HCT116 (cell line): ENCODE results near the gene TMEM198. TPM values are rescaled to one million over a fixed set of nuclear protein-coding genes. Genes with fewer than 3 reads are reported as not detected.

Experiments
- ATAC-seq: fragments of 200-7000 bp; cut with Tn5 transposase; 2 replicates; pipeline ENCODE4 v1.9.1; 2020; ENCODE audit warnings: mild to moderate bottlenecking, moderate library complexity
- BruUV-seq: library from RNA; stranded (reverse); fragments of 400-500 nt; replicated peaks from 2 replicates; lab custom pipeline; 2021; lab: Mats Ljungman, UMichigan
- CTCF ChIA-PET: fragments of 300-600 bp; sonication (Branson Sonifier 250); formaldehyde crosslinking; loops from one replicate; lab custom pipeline; 2021; ENCODE audit warnings: antibody characterized with exemption; lab: Charles Lee
- POLR2A ChIA-PET: fragments of 300-600, 350-600 bp; sonication (Branson Sonifier 250); formaldehyde crosslinking; loops from one replicate; lab custom pipeline; 2021; ENCODE audit warnings: antibody characterized with exemption; lab: Charles Lee
- RAD21 ChIA-PET, 2 experiments: fragments of 300-600 bp; sonication (Branson Sonifier 250); formaldehyde crosslinking; loops; one replicate each; lab custom pipeline; 2023; ENCODE audit warnings: low total read pairs in 2 of 2; ENCODE audit not compliant: uncharacterized antibody in 2 of 2, unreplicated experiment in 2 of 2, low non-redundant PET in 1 of 2; lab: Charles Lee
- DNase-seq: peaks from one replicate; pipeline ENCODE4 v3.0.0-alpha.2; 2010; ENCODE audit warnings: low read depth, low spot score
- H2AFZ ChIP-seq: fragments of 200-600 bp; shearing (Covaris generic), sonication (generic); 2 replicates; pipeline ENCODE4 v1.6.1; 2017; ENCODE audit warnings: low read depth, mixed run types, mixed read lengths, antibody characterized with exemption, low read length; ENCODE audit not compliant: poor library complexity, severe bottlenecking
- H3K27ac ChIP-seq: 2 replicates; pipeline ENCODE4 v1.5.1; 2012; ENCODE audit warnings: low read depth, low read length
- H3K27me3 ChIP-seq: fragments of 200-600 bp; sonication (generic); 2 replicates; pipeline ENCODE4 v1.6.1; 2016; ENCODE audit warnings: mixed run types, low read length, mixed read lengths; ENCODE audit not compliant: insufficient read depth
- H3K36me3 ChIP-seq, 2 experiments: fragments of 200-500 bp in 1 of 2; fragments of 200-600 bp in 1 of 2; sonication (Bioruptor generic) in 1 of 2; sonication (generic) in 1 of 2; 2 replicates each; pipeline versions ENCODE4 v1.5.1 to v1.6.1; 2014 to 2016; ENCODE audit warnings: low read length in 2 of 2, inconsistent platforms in 1 of 2, mixed read lengths in 1 of 2, mixed run types in 1 of 2; ENCODE audit not compliant: insufficient read depth in 2 of 2, control insufficient read depth in 1 of 2
- H3K4me1 ChIP-seq, 2 experiments: fragments of 200-600 bp in 1 of 2; sonication (generic) in 1 of 2; 2 replicates each; pipeline versions ENCODE4 v1.5.1 to v1.6.1; 2012 to 2017; ENCODE audit warnings: low read length in 2 of 2, inconsistent platforms in 1 of 2, mild to moderate bottlenecking in 1 of 2, mixed read lengths in 1 of 2, mixed run types in 1 of 2, moderate library complexity in 1 of 2; ENCODE audit not compliant: insufficient read depth in 2 of 2, control insufficient read depth in 1 of 2
- H3K4me2 ChIP-seq: fragments of 200-600 bp; sonication (generic); 2 replicates; pipeline ENCODE4 v1.6.1; 2017; ENCODE audit warnings: mixed run types, low read length, mixed read lengths
- H3K4me3 ChIP-seq, 2 experiments: fragments of 200-600 bp in 1 of 2; sonication (generic) in 1 of 2; replicated peaks in 1 of 2; 2 replicates each; pipeline ENCODE4 v1.5.1; 2011 to 2016; ENCODE audit warnings: low read length in 2 of 2, control low read depth in 1 of 2, low read depth in 1 of 2, mild to moderate bottlenecking in 1 of 2, mixed read lengths in 1 of 2, mixed run types in 1 of 2
- H3K79me2 ChIP-seq: fragments of 200-600 bp; sonication (generic); 2 replicates; pipeline ENCODE4 v1.6.1; 2017; ENCODE audit warnings: mild to moderate bottlenecking, mixed run types, low read length, moderate library complexity, mixed read lengths; ENCODE audit not compliant: insufficient read depth
- H3K9ac ChIP-seq: fragments of 200-600 bp; sonication (generic); 2 replicates; pipeline ENCODE4 v1.6.1; 2016; ENCODE audit warnings: low read length, mixed read lengths
- H3K9me2 ChIP-seq: fragments of 200-600 bp; sonication (generic), shearing (Covaris generic); 2 replicates; pipeline ENCODE4 v1.6.1; 2017; ENCODE audit warnings: mixed run types, mild to moderate bottlenecking, moderate library complexity; ENCODE audit not compliant: insufficient read depth
- H3K9me3 ChIP-seq, 2 experiments: fragments of 200-500 bp in 1 of 2; fragments of 200-600 bp in 1 of 2; sonication (Bioruptor generic) in 1 of 2; sonication (generic) in 1 of 2; 2 replicates each; pipeline ENCODE4 v1.6.1; 2014 to 2017; ENCODE audit warnings: low read length in 2 of 2, mixed read lengths in 2 of 2, inconsistent platforms in 1 of 2, low read depth in 1 of 2, mild to moderate bottlenecking in 1 of 2, mixed run types in 1 of 2, moderate library complexity in 1 of 2; ENCODE audit not compliant: control insufficient read depth in 1 of 2, insufficient read depth in 1 of 2
- H4K20me1 ChIP-seq: fragments of 200-600 bp; sonication (generic), shearing (Covaris generic); 2 replicates; pipeline ENCODE4 v1.6.1; 2017; ENCODE audit warnings: mixed run types, mild to moderate bottlenecking, moderate library complexity; ENCODE audit not compliant: insufficient read depth
- CEBPB ChIP-seq: IDR thresholded peaks from 2 replicates; pipeline ENCODE4 v1.6.1; 2012; ENCODE audit warnings: low read depth
- ELF1 ChIP-seq: IDR thresholded peaks from 2 replicates; pipeline ENCODE4 v1.6.1; 2012; ENCODE audit warnings: low read depth, borderline replicate concordance
- EZH2 ChIP-seq: fragments of 200-600 bp; sonication (generic); IDR thresholded peaks from 2 replicates; pipeline ENCODE4 v1.6.1; 2017; ENCODE audit warnings: antibody characterized with exemption, mixed run types
- EZH2phosphoT487 ChIP-seq: fragments of 200-600 bp; IDR thresholded peaks from 2 replicates; pipeline ENCODE4 v1.6.1; 2018; ENCODE audit warnings: antibody characterized with exemption, borderline replicate concordance
- FOSL1 ChIP-seq: IDR thresholded peaks from 2 replicates; pipeline ENCODE4 v1.6.1; 2012; ENCODE audit warnings: low read depth
- POLR2A ChIP-seq: IDR thresholded peaks from 2 replicates; pipeline ENCODE4 v1.7.0; 2011; ENCODE audit warnings: borderline replicate concordance; ENCODE audit not compliant: insufficient read depth, insufficient read length; ENCODE audit errors: extremely low read depth
- POLR2AphosphoS5 ChIP-seq: IDR thresholded peaks from 2 replicates; pipeline ENCODE4 v1.6.1; 2011; ENCODE audit warnings: mild to moderate bottlenecking, low read depth, low read length, moderate library complexity
- RAD21 ChIP-seq: IDR thresholded peaks from 2 replicates; pipeline ENCODE4 v1.6.1; 2012; ENCODE audit warnings: low read depth, mild to moderate bottlenecking
- SP1 ChIP-seq: IDR thresholded peaks from 2 replicates; pipeline ENCODE4 v1.6.1; 2012; ENCODE audit warnings: low read depth
- SRF ChIP-seq: IDR thresholded peaks from 2 replicates; pipeline ENCODE4 v1.6.1; 2012; ENCODE audit warnings: low read depth
- TCF7L2 ChIP-seq: IDR thresholded peaks from 2 replicates; pipeline ENCODE4 v1.7.0; 2011; ENCODE audit warnings: borderline replicate concordance, inconsistent platforms; ENCODE audit not compliant: insufficient read depth, insufficient read length; ENCODE audit errors: extremely low read depth
- intact Hi-C: fragments of 100-400 bp; cut with micrococcal nuclease; formaldehyde crosslinking; loops from 2 replicates; pipeline ENCODE4 v1.10.0; 2022
- total RNA-seq: library from RNA; stranded (reverse); gene quantifications from one replicate; pipeline ENCODE4 v1.2.1, GENCODE V29; 2021; ENCODE audit not compliant: unreplicated experiment
- TF ChIP-seq, protein P1 (sequence below): IDR thresholded peaks from 2 replicates; pipeline ENCODE4 v1.6.1; 2012
- TF ChIP-seq, protein P2 (sequence below): IDR thresholded peaks from 2 replicates; pipeline ENCODE4 v1.6.1; 2011; ENCODE audit warnings: mild to moderate bottlenecking, low read length, moderate library complexity; ENCODE audit not compliant: insufficient replicate concordance; ENCODE audit errors: extremely low read depth

The TMEM198 gene
- total RNA-seq, 1 experiment from 2014 or later: 2.1 TPM

DNA sequence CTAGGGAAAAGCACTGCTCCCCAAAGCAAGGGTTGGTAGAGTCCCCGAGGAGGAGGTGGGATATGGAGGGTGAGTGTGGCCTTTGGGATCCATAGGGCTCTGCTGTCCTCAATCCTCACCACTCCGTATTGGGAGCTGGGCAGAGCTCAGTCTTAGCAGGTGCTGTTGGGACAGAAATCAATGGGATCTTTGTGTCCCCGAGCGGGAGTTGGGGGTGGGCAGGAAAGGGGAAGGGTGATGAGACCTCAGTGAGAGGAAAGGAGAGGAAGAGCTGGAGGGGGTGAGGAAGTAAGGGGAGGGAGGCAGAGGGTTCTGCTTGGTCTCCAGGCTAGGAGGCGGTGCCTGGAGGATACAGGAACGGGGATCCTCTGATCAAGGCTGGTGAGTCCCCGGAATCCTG, 26.9 kb upstream of the TMEM198 start:
- ChIA-PET CTCF (interaction anchor here (0.7 kb wide), 1 partner anchor 21 kb away, joined by 3 read pairs; no protein-coding TSS in a partner anchor), POLR2A (no interaction called here), RAD21 (no interaction called here)
- Histone ChIP-seq H3K79me2 (no peaks in the 10 kb centered on the region), H4K20me1 (no peaks in the 10 kb centered on the region), H3K27me3 (no peaks in the 10 kb centered on the region), H2AFZ (no peak overlapping the region), H3K4me2 (no peak overlapping the region), H3K4me1 (peaks cover 21 to 42% of the 10 kb centered on the region in 2 experiments), H3K27ac (no peak overlapping the region), H3K9me2 (no peaks in the 10 kb centered on the region), H3K9me3 (no peaks in the 10 kb centered on the region), H3K4me3 (no peak overlapping the region), H3K9ac (no peak overlapping the region), H3K36me3 (no peaks in the 10 kb centered on the region)
- intact Hi-C loops: no loop called here
- BruUV-seq: no TSS peak
- ATAC-seq (no peak), DNase-seq (no peak)
- TF ChIP-seq ELF1: no peak
- TF ChIP-seq FOSL1: no peak
- TF ChIP-seq RAD21: no peak
- TF ChIP-seq TCF7L2: no peak
- no peak for TF ChIP-seq SRF
- TF ChIP-seq, protein P1, sequence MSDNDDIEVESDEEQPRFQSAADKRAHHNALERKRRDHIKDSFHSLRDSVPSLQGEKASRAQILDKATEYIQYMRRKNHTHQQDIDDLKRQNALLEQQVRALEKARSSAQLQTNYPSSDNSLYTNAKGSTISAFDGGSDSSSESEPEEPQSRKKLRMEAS: no peak

DNA sequence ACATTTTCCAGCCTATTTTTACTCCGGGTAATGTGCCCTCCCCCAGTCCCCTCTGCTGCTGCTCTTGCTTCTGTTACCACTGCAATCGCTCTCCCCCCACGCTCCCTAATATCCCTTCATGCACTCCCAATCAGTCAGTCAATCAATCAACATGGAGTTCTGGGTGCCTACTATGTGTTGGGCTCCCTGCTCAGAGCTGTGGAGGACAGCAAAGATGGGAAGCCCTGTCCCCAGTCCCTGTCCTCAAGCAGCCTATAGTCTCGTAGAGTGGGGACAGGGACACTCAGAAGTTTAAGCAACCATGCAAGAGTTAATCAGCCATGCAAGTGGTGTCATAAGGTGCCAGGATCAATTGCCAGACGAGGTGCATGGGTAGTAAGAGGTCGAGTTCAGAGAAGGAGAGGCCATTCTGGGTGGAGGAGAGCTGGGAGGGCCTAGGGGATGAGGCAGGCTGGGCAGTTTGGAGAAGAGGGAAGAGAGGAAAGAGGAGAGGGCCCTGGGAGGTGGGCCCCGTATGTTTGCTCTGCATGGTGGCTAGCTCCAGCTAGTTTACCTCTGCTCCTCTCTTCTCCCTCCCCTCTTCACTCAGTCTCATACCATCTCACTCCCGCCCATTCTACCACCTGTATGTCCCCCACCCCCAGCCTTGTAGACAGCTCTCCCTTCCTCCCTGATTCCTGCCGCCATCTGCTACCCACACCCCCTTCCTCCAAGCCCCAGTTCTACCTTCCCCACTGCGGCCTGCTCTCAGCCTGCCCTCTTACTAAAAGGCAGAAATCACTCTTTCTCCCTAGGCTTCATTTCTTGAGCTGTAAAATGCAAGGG, 25.7 kb upstream of the TMEM198 start:
- ATAC-seq: no peak
- intact Hi-C loops: no loop called here
- H3K4me2 ChIP-seq: no peak overlapping the region
- TF ChIP-seq EZH2phosphoT487: no peak
- TF ChIP-seq POLR2AphosphoS5: no peak
- TF ChIP-seq FOSL1: no peak
- TF ChIP-seq CEBPB: no peak
- TF ChIP-seq RAD21: no peak
- no peak for TF ChIP-seq EZH2
- TF ChIP-seq, protein P2, sequence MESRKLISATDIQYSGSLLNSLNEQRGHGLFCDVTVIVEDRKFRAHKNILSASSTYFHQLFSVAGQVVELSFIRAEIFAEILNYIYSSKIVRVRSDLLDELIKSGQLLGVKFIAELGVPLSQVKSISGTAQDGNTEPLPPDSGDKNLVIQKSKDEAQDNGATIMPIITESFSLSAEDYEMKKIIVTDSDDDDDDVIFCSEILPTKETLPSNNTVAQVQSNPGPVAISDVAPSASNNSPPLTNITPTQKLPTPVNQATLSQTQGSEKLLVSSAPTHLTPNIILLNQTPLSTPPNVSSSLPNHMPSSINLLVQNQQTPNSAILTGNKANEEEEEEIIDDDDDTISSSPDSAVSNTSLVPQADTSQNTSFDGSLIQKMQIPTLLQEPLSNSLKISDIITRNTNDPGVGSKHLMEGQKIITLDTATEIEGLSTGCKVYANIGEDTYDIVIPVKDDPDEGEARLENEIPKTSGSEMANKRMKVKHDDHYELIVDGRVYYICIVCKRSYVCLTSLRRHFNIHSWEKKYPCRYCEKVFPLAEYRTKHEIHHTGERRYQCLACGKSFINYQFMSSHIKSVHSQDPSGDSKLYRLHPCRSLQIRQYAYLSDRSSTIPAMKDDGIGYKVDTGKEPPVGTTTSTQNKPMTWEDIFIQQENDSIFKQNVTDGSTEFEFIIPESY: no peak
- no peak for TF ChIP-seq POLR2A
- TF ChIP-seq SRF: no peak
- TF ChIP-seq SP1: no peak

More for the DNA sequence above, 25.7 kb upstream of the TMEM198 start:
- Histone ChIP-seq H2AFZ (no peak overlapping the region), H3K36me3 (no peaks in the 10 kb centered on the region), H3K9me2 (no peaks in the 10 kb centered on the region), H3K9me3 (no peaks in the 10 kb centered on the region), H3K4me1 (peaks cover 28 to 54% of the 10 kb centered on the region in 2 experiments), H3K9ac (no peak overlapping the region), H3K27me3 (no peaks in the 10 kb centered on the region), H4K20me1 (no peaks in the 10 kb centered on the region), H3K27ac (no peak overlapping the region), H3K4me3 (no peak overlapping the region), H3K79me2 (no peaks in the 10 kb centered on the region)
- ChIA-PET POLR2A (no interaction called here), RAD21 (no interaction called here), CTCF (interaction anchor here (1.6 to 2.9 kb wide), 3 partner anchors 12 to 23 kb away, joined by 5 to 14 read pairs (median 11); partner anchors contain the start of gene GMPPA)
- BruUV-seq: no TSS peak
- no peak for DNase-seq
